ENCODE data around the gene GID4.
"Not testable (repeated sequence)": the region's sequence is repeated elsewhere in the genome, so short reads cannot be mapped to it uniquely, and the experiment has no call there.

GID4 gene
- total RNA-seq, result 13.9 to 19.2 reads per million in 2 experiments

- peak; percentile 99 for DNase-seq (ENCODE audit: low read depth)
Observed at GRCh38 chr17:18038861-18039534, at the start of gene GID4, which contains the start of gene ATPAF2. Gene GID4, plus strand, starts transcription at chr17:18039408. Its CDS starts 57 bp downstream, at chr17:18039465. Gene ATPAF2, minus strand, starts transcription at chr17:18039168. Its CDS starts 155 bp downstream, at chr17:18039013.

DNA sequence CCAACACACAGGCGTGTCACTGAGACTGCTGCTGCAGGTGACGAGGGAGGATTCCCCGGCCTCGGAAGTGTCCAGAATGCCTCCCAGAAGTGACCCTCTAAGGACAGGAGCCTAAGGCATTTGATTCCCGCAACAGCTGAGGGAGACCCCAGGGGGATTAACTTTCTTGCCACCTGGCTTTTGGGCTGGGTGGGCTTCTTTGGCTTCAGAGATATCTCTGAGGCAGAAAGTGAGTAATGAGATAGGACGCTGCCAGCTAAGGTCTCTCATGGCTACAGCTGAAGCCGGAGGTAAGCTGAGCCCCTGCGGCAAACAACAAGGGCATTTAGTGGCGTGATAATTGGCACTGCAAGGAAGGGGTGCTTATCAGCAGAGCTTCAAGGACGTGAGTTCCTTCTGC is 49.6 kb upstream of the GID4 start:
- no peak for DNase-seq (ENCODE audit: low read depth)

DNA sequence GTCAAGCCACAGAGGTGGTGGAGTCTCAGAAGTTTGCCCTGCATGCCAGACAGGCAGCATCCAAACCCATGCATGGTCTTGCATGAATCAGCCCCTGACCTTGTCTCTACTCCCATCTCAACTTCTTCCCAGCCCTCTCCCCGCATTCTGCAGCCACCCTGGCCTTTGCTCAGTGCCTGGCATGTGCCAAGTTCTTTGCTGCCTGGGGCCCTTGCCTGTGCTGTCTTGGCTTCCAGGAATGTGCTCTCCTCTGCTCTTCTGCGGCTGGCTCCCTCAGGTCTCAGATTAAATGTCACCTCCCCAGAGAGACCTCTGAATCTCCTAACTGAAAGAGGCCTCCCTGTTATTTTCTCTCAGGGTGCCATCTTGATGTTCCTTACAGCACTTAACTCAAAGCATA is 48.9 kb upstream of the GID4 start:
- DNase-seq (ENCODE audit: low read depth), result no peak

- no peak for DNase-seq (ENCODE audit: low read depth)
Observed at GRCh38 chr17:17993366-17993765, 45.8 kb upstream of the GID4 start.

DNA sequence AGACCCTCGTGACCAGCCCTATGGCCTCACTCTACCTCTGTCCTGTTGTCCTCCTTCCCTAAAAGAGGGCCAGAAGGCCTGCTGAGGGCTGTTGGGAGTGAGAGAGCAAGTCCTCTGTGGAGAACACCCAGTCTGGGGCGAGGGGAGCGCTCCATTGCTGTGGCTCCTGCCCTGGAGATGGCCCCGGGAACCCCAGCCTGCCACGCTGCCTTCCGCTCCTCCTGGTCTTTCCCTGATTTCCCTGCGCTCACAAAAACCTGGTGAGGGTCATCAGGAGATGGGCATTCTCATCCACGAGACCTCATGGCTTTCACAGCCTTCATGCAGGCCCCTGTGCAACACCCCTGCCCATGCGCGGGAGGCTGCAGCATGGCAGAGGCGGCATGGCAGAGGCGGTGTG is 45.4 kb upstream of the GID4 start:
- no peak for DNase-seq (ENCODE audit: low read depth)

DNA sequence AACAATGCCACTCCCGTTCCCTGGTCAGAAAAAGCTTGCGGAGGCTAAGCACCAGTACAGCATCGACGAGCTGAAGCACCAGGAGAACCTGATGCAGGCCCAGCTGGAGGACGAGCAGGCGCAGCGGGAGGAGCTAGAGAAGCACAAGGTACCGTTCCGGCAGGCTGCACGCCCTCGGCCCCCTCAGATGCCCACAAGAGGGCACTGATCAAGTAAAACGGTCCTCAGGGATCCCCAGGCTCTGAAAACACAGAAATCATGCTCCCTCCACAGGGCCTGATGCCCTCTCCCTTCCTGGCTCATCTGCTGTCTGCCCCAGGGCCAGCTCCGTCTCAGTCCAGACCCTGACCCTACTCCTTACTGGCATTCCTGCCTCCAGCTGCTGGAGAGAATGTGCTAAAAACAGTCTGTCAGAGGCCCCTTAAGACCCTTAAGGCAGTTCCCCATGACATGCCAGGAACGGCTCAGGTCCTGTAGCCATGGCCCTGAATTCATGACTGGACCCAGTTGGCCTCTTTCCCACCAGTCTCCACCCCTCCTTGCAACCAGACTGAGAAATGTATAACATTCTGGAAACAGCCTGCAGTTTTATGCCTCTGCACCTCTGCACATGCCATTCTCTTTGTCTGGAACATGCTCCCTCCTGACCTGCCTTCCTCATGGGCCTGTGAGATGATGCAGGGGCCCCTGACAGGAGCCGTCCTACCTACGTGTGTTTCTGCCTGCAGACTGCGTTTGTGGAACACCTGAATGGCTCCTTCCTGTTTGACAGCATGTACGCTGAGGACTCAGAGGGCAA is 44.7 kb upstream of the GID4 start:
- no peak for DNase-seq (ENCODE audit: low read depth)

- not testable (repeated sequence) for DNase-seq (ENCODE audit: low read depth)
Observed at GRCh38 chr17:17995887-17996286, 43.3 kb upstream of the GID4 start.

- DNase-seq (ENCODE audit: low read depth), result no peak
Observed at GRCh38 chr17:17998934-17999333, 40.3 kb upstream of the GID4 start.

DNA sequence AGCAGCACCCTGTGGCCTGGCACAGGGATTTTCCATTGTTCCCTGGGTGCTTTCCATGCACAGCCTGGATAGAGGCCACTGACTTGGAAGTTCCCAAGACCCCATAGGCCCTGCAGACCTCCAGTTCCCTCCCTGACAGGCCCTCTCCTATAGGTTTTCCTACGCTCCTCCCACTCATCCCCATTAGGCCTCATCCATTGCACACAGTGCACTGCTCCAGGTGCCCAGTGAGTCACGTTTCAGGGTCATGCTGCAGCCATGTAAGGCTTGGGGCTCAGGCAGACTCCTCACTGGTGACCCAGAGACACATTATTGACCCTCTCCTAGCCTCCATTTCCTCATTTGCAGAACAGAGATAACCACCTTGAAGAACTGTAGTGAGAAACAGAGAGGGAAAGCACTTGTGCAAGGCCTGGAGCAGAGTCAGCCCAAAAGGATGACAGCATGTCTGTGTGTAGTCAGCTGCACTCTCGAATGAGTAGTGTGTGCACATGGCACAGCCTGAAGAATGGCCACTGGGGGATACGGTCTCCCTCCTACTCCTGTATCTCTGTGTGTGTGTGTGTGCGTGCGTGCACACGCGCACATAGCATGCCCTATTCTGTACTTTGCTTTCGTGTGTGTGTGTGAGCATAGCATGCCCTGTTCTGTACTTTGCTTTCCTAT is 39.7 kb upstream of the GID4 start:
- DNase-seq (ENCODE audit: low read depth), result no peak

DNA sequence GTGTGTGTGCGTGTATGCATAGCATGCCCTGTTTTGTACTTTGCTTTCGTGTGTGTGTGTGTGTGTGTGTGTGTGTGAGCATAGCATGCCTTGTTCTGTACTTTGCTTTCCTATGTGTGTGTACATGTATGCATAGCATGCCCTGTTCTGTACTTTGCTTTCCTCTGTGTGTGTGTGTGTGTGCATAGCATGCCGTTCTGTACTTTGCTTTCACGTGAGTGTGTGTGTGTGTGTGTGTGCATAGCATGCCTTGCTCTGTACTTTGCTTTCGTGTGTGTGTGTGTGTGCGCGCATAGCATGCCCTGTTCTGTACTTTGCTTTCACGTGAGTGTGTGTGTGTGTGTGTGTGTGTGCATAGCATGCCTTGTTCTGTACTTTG is 39.2 kb upstream of the GID4 start:
- DNase-seq (ENCODE audit: low read depth), result no peak

DNA sequence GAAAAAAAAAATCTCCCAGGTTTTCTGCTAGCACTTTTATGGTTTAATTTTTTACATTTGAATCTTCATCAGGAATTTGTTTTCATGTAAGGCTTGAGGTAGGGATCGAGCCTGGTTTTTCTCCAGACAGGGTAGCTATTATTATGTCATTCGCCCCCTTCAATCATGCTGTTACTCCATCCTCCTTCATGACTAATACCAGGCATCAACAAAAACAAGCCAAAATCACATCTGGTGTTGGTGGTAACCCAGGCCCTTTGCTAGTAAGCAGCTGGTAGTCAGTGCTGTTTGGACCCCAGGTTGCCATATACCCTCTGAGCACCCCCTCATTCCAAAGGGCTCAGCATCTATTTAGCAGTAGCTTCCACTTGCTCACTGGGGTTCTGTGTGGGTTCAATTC is 37.0 kb upstream of the GID4 start:
- no peak for DNase-seq (ENCODE audit: low read depth)

DNA sequence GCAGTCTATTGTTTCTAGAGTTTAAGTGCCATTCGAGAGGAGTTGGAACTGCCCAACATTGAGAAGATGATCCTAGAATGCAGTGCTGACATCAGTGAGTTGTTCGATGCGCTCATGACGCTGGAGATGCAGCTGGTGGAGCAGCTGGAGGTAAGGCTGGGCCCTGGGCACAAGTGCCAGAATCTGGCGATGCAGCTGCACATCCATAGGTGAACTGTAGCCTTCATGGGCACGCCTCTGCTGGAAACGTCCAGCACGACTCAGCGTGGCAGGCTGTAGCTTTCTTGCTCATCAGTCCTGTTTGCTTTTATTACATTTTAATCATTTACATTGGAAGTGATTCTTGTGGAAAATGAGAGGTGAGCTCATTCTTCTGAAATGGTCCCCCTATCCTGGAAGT is 34.9 kb upstream of the GID4 start:
- no peak for DNase-seq (ENCODE audit: low read depth)

GRCh38 chr17:18004884-18005305 is 34.3 kb upstream of the GID4 start:
- DNase-seq (ENCODE audit: low read depth), result no peak

GRCh38 chr17:18005496-18005895 is 33.7 kb upstream of the GID4 start:
- DNase-seq (ENCODE audit: low read depth), result no peak

DNA sequence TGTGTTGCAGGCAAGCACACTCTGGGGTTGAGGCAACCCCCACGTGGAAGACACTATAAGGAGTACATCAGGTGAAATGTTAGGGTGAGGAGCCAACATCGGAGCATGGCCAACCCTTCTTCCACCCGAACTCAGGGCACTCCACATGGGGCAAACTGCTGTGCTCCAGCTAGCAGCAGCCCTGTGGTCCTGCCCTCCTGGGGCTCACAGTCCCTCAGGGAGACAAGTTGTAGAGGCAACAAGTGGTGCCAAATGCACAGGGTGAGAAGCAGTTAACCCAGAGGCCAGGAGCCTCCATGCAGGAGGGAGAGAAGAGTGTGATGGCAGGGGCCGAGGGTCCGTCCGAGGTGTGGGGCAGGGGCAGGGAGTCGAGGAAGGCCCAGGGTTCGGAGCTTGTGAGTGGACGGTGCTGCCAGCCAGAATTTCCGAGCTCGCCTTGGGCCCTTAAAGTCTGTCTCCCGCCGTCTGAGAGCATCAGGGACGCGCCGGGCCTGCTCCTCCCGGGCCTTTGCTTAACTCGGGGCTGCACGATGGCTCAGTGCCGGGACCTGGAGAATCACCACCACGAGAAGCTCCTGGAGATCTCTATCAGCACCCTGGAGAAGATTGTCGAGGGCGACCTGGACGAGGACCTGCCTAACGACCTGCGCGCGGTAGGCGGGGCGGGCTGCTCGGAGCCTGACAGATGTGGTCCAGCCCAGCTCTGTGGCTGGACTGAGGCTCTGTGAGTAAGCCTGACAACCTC is 32.5 kb upstream of the GID4 start:
- no peak for DNase-seq (ENCODE audit: low read depth)

- no peak for DNase-seq (ENCODE audit: low read depth)
Observed at GRCh38 chr17:18008496-18009268, 30.5 kb upstream of the GID4 start.

DNA sequence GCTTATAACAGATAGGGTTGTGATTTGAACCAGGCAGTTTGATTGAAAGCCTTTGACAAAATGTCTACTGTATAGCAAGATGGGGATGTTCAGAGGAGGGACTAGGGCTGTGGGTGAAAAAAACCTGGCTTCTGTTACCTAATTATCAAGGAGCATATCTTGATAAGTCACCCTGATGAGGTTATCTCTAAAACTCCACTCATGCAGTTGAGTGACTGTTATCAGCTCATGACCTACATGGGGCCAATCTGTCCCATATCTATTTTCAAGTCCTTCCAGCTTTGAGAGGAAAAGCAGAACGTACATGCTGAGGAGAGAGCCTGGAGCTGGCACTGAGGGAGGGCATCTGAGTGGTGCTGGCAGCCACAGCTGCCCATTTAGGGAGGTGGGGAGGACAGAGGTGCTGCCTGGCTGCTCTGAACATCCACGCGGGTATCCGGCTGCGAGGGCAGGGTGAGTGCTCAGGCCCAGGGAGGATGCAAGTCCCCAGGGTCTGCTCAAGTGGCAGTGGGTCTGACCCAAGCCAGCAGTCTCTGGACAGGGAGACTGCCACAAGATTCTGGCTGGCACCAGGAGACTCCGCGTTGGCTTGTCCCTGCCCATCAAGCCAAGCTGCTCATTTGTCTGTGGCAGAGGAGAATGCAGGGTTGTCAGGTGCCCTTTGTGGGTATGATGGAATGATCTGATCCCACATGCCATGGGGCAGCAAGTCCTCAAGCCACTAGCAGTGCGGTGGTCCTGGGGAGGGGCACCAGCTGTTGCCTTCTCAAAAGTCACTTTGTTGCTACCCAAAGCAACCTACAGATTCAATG is 29.4 kb upstream of the GID4 start:
- no peak for DNase-seq (ENCODE audit: low read depth)

DNA sequence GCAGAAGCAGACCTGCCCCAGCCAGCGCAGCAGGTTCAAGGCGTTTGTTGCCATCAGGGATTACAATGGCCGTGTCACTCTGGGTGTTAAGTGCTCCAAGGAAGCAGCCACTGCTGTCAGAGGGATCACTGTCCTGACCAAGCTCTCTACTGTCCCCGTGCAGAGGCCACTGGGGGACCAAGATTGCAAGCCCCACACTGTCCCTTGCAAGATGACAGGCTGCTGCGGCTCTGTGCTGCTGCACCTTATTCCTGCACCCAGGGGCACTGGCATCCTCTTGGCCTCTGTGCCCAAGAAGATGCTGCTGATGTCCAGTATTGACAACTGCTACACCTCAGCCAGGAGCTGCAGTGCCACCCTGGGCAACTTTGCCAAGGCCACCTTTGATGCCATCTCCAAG is 27.9 kb upstream of the GID4 start:
- no peak for DNase-seq (ENCODE audit: low read depth)

DNA sequence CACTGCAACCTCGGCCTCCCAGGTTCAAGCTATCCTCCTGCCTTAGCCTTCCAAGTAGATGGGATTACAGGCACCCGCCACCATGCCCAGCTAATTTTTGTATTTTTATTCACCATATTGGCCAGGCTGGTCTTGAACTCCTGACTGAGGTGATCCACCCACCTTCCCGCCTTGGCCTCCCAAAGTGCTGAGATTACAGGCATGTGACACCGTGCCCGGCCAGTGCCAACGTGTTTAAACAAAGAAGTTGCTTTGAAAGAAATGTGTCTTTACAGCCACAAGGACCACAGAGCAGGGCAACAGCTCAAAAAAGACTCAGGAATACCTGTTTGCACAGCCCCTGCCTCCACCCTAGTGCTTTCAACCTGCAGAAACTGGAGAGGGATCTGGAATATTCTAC is 25.2 kb upstream of the GID4 start:
- no peak for DNase-seq (ENCODE audit: low read depth)

DNA sequence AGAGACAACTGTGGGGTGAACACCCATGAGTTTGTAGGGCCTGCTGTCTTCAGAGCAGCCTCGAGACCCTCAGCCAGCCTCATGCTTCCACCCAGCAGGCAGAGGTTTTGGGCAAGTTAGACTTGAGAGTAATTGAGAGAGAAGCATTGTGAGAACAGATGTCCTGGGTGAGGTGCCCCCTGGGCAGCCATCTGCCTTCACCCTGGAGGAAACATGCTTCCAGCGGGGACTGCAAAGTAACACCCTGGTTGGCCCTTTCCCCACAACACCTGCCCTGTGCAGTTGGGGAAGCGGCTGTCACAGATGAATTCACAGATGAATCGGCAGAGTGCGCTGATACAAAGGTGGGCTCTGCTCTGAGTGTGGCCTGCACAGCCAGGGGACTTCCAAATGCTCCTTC is 23.6 kb upstream of the GID4 start:
- DNase-seq (ENCODE audit: low read depth), result no peak

DNA sequence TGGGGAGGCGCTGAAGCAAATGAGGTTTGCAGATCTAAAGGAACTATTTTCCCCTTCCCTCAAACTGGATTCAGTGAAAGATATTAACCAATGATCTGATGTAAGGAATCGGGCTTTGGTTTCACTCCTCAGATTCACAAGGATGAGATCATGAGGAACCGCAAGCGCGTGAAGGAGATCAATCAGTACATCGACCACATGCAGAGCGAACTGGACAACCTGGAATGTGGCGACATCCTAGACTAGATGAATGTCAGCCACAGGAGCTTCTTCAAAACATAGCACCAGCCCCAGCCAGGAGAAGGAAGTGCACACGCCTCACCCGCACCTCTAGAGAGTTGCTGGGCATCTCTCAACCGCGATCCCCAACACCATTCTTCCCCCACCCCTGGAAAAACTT is 22.8 kb upstream of the GID4 start:
- no peak for DNase-seq (ENCODE audit: low read depth)
